Measurements from ENCODE around the gene RNF10. TPM values are rescaled to one million over a fixed set of nuclear protein-coding genes. Genes with fewer than 3 reads are reported as not detected.
A peak's percentile ranks its signal among the peaks of the same experiment; 100 is the strongest.

RNF10 gene
- total RNA-seq, 1 donor from 2014 or later, result 177 TPM

- H3K27me3 Mint-ChIP-seq (ENCODE audit: unreplicated experiment), result no peaks in the 10 kb centered on the region
- H3K9me3 Mint-ChIP-seq (ENCODE audit: unreplicated experiment), result no peaks in the 10 kb centered on the region
- DNase-seq (ENCODE audit: extremely low spot score, unreplicated experiment), result no peak
- peaks cover 41% of the 10 kb centered on the region for H3K4me1 Mint-ChIP-seq (ENCODE audit: unreplicated experiment)
- peaks cover 7% of the 10 kb centered on the region for H3K36me3 Mint-ChIP-seq (ENCODE audit: unreplicated experiment)
- H3K4me3 Mint-ChIP-seq (ENCODE audit: unreplicated experiment), result peak overlapping the region; percentile 88
- no peak for TF ChIP-seq CTCF (IDR thresholded peaks at IDR 0.05)
- no peak overlapping the region for H3K27ac Mint-ChIP-seq (ENCODE audit: unreplicated experiment)
These were observed 2.1 kb downstream of the RNF10 start for GRCh38 chr12:120536064-120536791.

GRCh38 chr12:120537856-120538220 is 3.7 kb downstream of the RNF10 start:
- H3K9me3 Mint-ChIP-seq (ENCODE audit: unreplicated experiment), result no peaks in the 10 kb centered on the region
- no peak overlapping the region for H3K27ac Mint-ChIP-seq (ENCODE audit: unreplicated experiment)
- H3K36me3 Mint-ChIP-seq (ENCODE audit: unreplicated experiment), result peaks cover 7% of the 10 kb centered on the region
- DNase-seq (ENCODE audit: extremely low spot score, unreplicated experiment), result no peak
- TF ChIP-seq CTCF (IDR thresholded peaks at IDR 0.05), result no peak
- peaks cover 41% of the 10 kb centered on the region for H3K4me1 Mint-ChIP-seq (ENCODE audit: unreplicated experiment)
- H3K27me3 Mint-ChIP-seq (ENCODE audit: unreplicated experiment), result no peaks in the 10 kb centered on the region
- H3K4me3 Mint-ChIP-seq (ENCODE audit: unreplicated experiment), result no peak overlapping the region

- H3K27me3 Mint-ChIP-seq (ENCODE audit: unreplicated experiment), result no peaks in the 10 kb centered on the region
- H3K4me3 Mint-ChIP-seq (ENCODE audit: unreplicated experiment), result no peak overlapping the region
- H3K9me3 Mint-ChIP-seq (ENCODE audit: unreplicated experiment), result no peaks in the 10 kb centered on the region
- H3K36me3 Mint-ChIP-seq (ENCODE audit: unreplicated experiment), result peaks cover 7% of the 10 kb centered on the region
- peaks cover 41% of the 10 kb centered on the region for H3K4me1 Mint-ChIP-seq (ENCODE audit: unreplicated experiment)
- no peak for TF ChIP-seq CTCF (IDR thresholded peaks at IDR 0.05)
- peak overlapping the region; percentile 53 for H3K27ac Mint-ChIP-seq (ENCODE audit: unreplicated experiment)
- no peak for DNase-seq (ENCODE audit: extremely low spot score, unreplicated experiment)
These were observed 4.4 kb downstream of the RNF10 start for GRCh38 chr12:120538281-120539156.

- peaks cover 40% of the 10 kb centered on the region for H3K4me1 Mint-ChIP-seq (ENCODE audit: unreplicated experiment)
- no peak for DNase-seq (ENCODE audit: extremely low spot score, unreplicated experiment)
- H3K27me3 Mint-ChIP-seq (ENCODE audit: unreplicated experiment), result no peaks in the 10 kb centered on the region
- no peak overlapping the region for H3K27ac Mint-ChIP-seq (ENCODE audit: unreplicated experiment)
- no peak for TF ChIP-seq CTCF (IDR thresholded peaks at IDR 0.05)
- no peak overlapping the region for H3K4me3 Mint-ChIP-seq (ENCODE audit: unreplicated experiment)
- no peaks in the 10 kb centered on the region for H3K9me3 Mint-ChIP-seq (ENCODE audit: unreplicated experiment)
- peaks cover 7% of the 10 kb centered on the region for H3K36me3 Mint-ChIP-seq (ENCODE audit: unreplicated experiment)
These were observed 5.1 kb downstream of the RNF10 start for GRCh38 chr12:120539303-120539702.

- Mint-ChIP-seq H3K4me1 (ENCODE audit: unreplicated experiment) (peaks cover 36% of the 10 kb centered on the region), H3K4me3 (ENCODE audit: unreplicated experiment) (no peak overlapping the region), H3K27ac (ENCODE audit: unreplicated experiment) (no peak overlapping the region), H3K27me3 (ENCODE audit: unreplicated experiment) (no peaks in the 10 kb centered on the region), H3K9me3 (ENCODE audit: unreplicated experiment) (no peaks in the 10 kb centered on the region), H3K36me3 (ENCODE audit: unreplicated experiment) (peaks cover 7% of the 10 kb centered on the region)
- no peak for DNase-seq (ENCODE audit: extremely low spot score, unreplicated experiment)
- no peak for TF ChIP-seq CTCF (IDR thresholded peaks at IDR 0.05)
These were observed 6.3 kb downstream of the RNF10 start for GRCh38 chr12:120540445-120540844.
